H1 (cell line): ENCODE measurements around the gene ADAMTS1. TPM values are rescaled to one million over a fixed set of nuclear protein-coding genes. Genes with fewer than 3 reads are reported as not detected.

Experiments
- CTCF ChIA-PET: fragments of 300-600 bp; sonication (Branson Sonifier 250); formaldehyde crosslinking; loops from one replicate; lab custom pipeline; 2021; ENCODE audit not compliant: partially characterized antibody; lab: Charles Lee
- POLR2A ChIA-PET: fragments of 300-600 bp; sonication (Branson Sonifier 250); formaldehyde crosslinking; loops from one replicate; lab custom pipeline; 2021; ENCODE audit warnings: inconsistent platforms; ENCODE audit not compliant: partially characterized antibody; lab: Charles Lee
- DNase-seq, 2 experiments: peaks; one replicate each; pipeline versions ENCODE4 v3.0.0 to v3.0.0-alpha.2; 2010 to 2022; ENCODE audit warnings: low spot score in 2 of 2, low read depth in 1 of 2, mixed read lengths in 1 of 2
- FAIRE-seq: peaks from 2 replicates; lab custom pipeline; 2011; peaks lifted over from hg19 to GRCh38; lab: Jason Lieb, UNC
- H2AFZ ChIP-seq: 2 replicates; pipeline ENCODE4 v1.8.1; 2012; ENCODE audit warnings: low read length, inconsistent platforms
- H2AK5ac ChIP-seq: 2 replicates; pipeline ENCODE4 v1.6.1; 2013; ENCODE audit warnings: low read depth, low read length
- H2BK120ac ChIP-seq: replicated peaks from 2 replicates; pipeline ENCODE3; 2013; ENCODE audit warnings: low read depth, low read length, inconsistent platforms
- H2BK12ac ChIP-seq: 2 replicates; pipeline ENCODE4 v1.6.1; 2013; ENCODE audit warnings: low read depth, low read length
- H2BK15ac ChIP-seq: 2 replicates; pipeline ENCODE4 v1.6.1; 2013; ENCODE audit warnings: low read length
- H2BK20ac ChIP-seq: 2 replicates; pipeline ENCODE4 v1.6.1; 2013; ENCODE audit warnings: low read length
- H2BK5ac ChIP-seq: 2 replicates; pipeline ENCODE4 v1.6.1; 2013; ENCODE audit warnings: low read depth, low read length
- H3K14ac ChIP-seq: 2 replicates; pipeline ENCODE4 v1.6.1; 2013; ENCODE audit warnings: inconsistent platforms; ENCODE audit not compliant: insufficient read length
- H3K18ac ChIP-seq: 2 replicates; pipeline ENCODE4 v1.6.1; 2013; ENCODE audit warnings: low read length; ENCODE audit errors: extremely low read depth
- H3K23ac ChIP-seq: 2 replicates; pipeline ENCODE4 v1.6.1; 2013; ENCODE audit warnings: inconsistent platforms; ENCODE audit not compliant: insufficient read length
- H3K23me2 ChIP-seq: 2 replicates; pipeline ENCODE4 v1.6.1; 2013; ENCODE audit warnings: low read depth, low read length
- H3K27ac ChIP-seq: 2 replicates; pipeline ENCODE4 v1.6.1; 2011; ENCODE audit warnings: low read depth, low read length, inconsistent platforms
- H3K27me3 ChIP-seq, 4 experiments: replicated peaks in 1 of 4; 1 replicate in 1 of 4; 2 replicates in 3 of 4; pipeline versions ENCODE4 v1.6.1 to v1.8.1; 2011 to 2013; ENCODE audit warnings: low read length in 3 of 4, mild to moderate bottlenecking in 3 of 4, inconsistent platforms in 2 of 4, mixed read lengths in 2 of 4, moderate library complexity in 1 of 4; ENCODE audit not compliant: control insufficient read depth in 3 of 4, insufficient read depth in 3 of 4; ENCODE audit errors: extremely low read depth in 1 of 4
- H3K36me3 ChIP-seq, 4 experiments: 2 replicates each; pipeline versions ENCODE4 v1.6.1 to v1.8.1; 2011 to 2013; ENCODE audit warnings: mild to moderate bottlenecking in 4 of 4, low read length in 3 of 4, moderate library complexity in 2 of 4, control low read depth in 1 of 4, inconsistent platforms in 1 of 4; ENCODE audit not compliant: insufficient read depth in 4 of 4, control insufficient read depth in 2 of 4
- H3K4ac ChIP-seq: replicated peaks from 2 replicates; pipeline ENCODE3; 2013; ENCODE audit warnings: low read length, low read depth, mixed read lengths, inconsistent platforms; ENCODE audit not compliant: insufficient read length
- H3K4me1 ChIP-seq, 4 experiments: replicated peaks in 1 of 4; 1 replicate in 1 of 4; 2 replicates in 3 of 4; pipeline versions ENCODE4 v1.6.1 to v1.8.1; 2011 to 2013; ENCODE audit warnings: low read length in 3 of 4, inconsistent platforms in 2 of 4, mixed read lengths in 1 of 4; ENCODE audit not compliant: insufficient read depth in 4 of 4, control insufficient read depth in 3 of 4
- H3K4me2 ChIP-seq, 2 experiments: 2 replicates each; pipeline versions ENCODE4 v1.6.1 to v1.8.1; 2011 to 2013; ENCODE audit warnings: low read depth in 2 of 2, low read length in 2 of 2, control low read depth in 1 of 2, inconsistent platforms in 1 of 2, mild to moderate bottlenecking in 1 of 2; ENCODE audit not compliant: insufficient read depth in 1 of 2
- H3K4me3 ChIP-seq, 4 experiments: fragments of 200-600, 300-600 bp in 1 of 4; sonication (generic), shearing (Covaris generic), sonication (Bioruptor Twin) in 1 of 4; 2 replicates each; pipeline versions ENCODE4 v1.5.1 to v1.8.1; 2011 to 2016; ENCODE audit warnings: low read length in 4 of 4, low read depth in 3 of 4, control low read depth in 2 of 4, inconsistent platforms in 2 of 4, mild to moderate bottlenecking in 2 of 4, mixed read lengths in 1 of 4, moderate library complexity in 1 of 4; ENCODE audit not compliant: insufficient read depth in 2 of 4; ENCODE audit errors: extremely low read depth in 1 of 4
- H3K56ac ChIP-seq: replicated peaks from 2 replicates; pipeline ENCODE3; 2013; ENCODE audit warnings: low read depth, mild to moderate bottlenecking, mixed read lengths, low read length, inconsistent platforms; ENCODE audit not compliant: insufficient read length
- H3K79me1 ChIP-seq: 2 replicates; pipeline ENCODE4 v1.6.1; 2013; ENCODE audit warnings: low read depth, low read length, control low read depth
- H3K79me2 ChIP-seq, 2 experiments: 2 replicates each; pipeline versions ENCODE4 v1.6.1 to v1.8.1; 2012 to 2013; ENCODE audit warnings: low read length in 2 of 2, mild to moderate bottlenecking in 2 of 2, inconsistent platforms in 1 of 2; ENCODE audit not compliant: insufficient read depth in 2 of 2, control insufficient read depth in 1 of 2
- H3K9ac ChIP-seq, 4 experiments: replicated peaks in 1 of 4; 1 replicate in 1 of 4; 2 replicates in 3 of 4; pipeline versions ENCODE4 v1.6.1 to v1.8.1; 2011 to 2013; ENCODE audit warnings: low read depth in 3 of 4, low read length in 3 of 4, control low read depth in 2 of 4, mild to moderate bottlenecking in 2 of 4, moderate library complexity in 2 of 4, inconsistent platforms in 1 of 4; ENCODE audit errors: extremely low read depth in 1 of 4
- H3K9me3 ChIP-seq, 2 experiments: 2 replicates each; pipeline versions ENCODE4 v1.6.1 to v1.8.1; 2012 to 2013; ENCODE audit warnings: mild to moderate bottlenecking in 2 of 2, moderate library complexity in 2 of 2, control low read depth in 1 of 2, inconsistent platforms in 1 of 2, low read depth in 1 of 2, low read length in 1 of 2, mixed read lengths in 1 of 2; ENCODE audit not compliant: insufficient read depth in 2 of 2
- H4K20me1 ChIP-seq, 2 experiments: replicated peaks in 1 of 2; 2 replicates each; pipeline versions ENCODE3 to v1.8.1; 2011 to 2013; ENCODE audit warnings: inconsistent platforms in 2 of 2, low read length in 2 of 2, mild to moderate bottlenecking in 1 of 2; ENCODE audit not compliant: insufficient read depth in 2 of 2, control insufficient read depth in 1 of 2
- H4K5ac ChIP-seq: 2 replicates; pipeline ENCODE4 v1.6.1; 2013; ENCODE audit warnings: low read length, low read depth, mixed read lengths, inconsistent platforms; ENCODE audit not compliant: insufficient read length
- H4K8ac ChIP-seq: 2 replicates; pipeline ENCODE4 v1.8.0; 2013; ENCODE audit warnings: mild to moderate bottlenecking, moderate library complexity, low read length, inconsistent platforms; ENCODE audit not compliant: insufficient read depth; ENCODE audit errors: extremely low read depth
- H4K91ac ChIP-seq: replicated peaks from 2 replicates; pipeline ENCODE3; 2013; ENCODE audit warnings: low read length, mixed read lengths, inconsistent platforms; ENCODE audit not compliant: insufficient read length
- BACH1 ChIP-seq: IDR thresholded peaks from 2 replicates; pipeline ENCODE4 v1.6.1; 2012; ENCODE audit warnings: low read length, improper control_type of control experiment
- EGR1 ChIP-seq: IDR thresholded peaks from 2 replicates; pipeline ENCODE4 v1.6.1; 2011; ENCODE audit warnings: low read depth, low read length, borderline replicate concordance
- RFX5 ChIP-seq: IDR thresholded peaks from 2 replicates; pipeline ENCODE4 v1.6.1; 2011; ENCODE audit warnings: low read depth, low read length, improper control_type of control experiment, borderline replicate concordance
- SIRT6 ChIP-seq: IDR thresholded peaks from one replicate; pipeline ENCODE4 v1.7.1; 2012; ENCODE audit warnings: low read length, inconsistent platforms
- YY1 ChIP-seq: IDR thresholded peaks from 2 replicates; pipeline ENCODE4 v1.6.1; 2011; ENCODE audit warnings: low read depth, mild to moderate bottlenecking, low read length
- WGBS, 2 experiments: shearing (Covaris generic) in 1 of 2; methylation state at CpG; one replicate each; pipeline versions ENCODE4 v1.1.6 to v1.1.7; 2013 to 2015; ENCODE audit warnings: low lambda C conversion rate in 2 of 2, mixed read lengths in 2 of 2, inconsistent platforms in 1 of 2, low coverage in 1 of 2, missing lambda C conversion rate in 1 of 2; ENCODE audit not compliant: insufficient replicate concordance in 2 of 2, insufficient coverage in 1 of 2, insufficient read length in 1 of 2; ENCODE audit errors: extremely low coverage in 1 of 2, missing lambda C conversion rate in 1 of 2; 5-methylcytosine and 5-hydroxymethylcytosine counted together
- polyA plus RNA-seq, 7 experiments: library from polyadenylated mRNA; depleted of rRNA in 3 of 7; stranded (reverse) in 5 of 7; unstranded in 2 of 7; fragments of >200 nt in 5 of 7; fragments of 200-250 nt in 2 of 7; gene quantifications; 1 replicate in 5 of 7; 2 replicates in 1 of 7; 4 replicates in 1 of 7; pipeline versions ENCODE4 v1.2.1 to v1.2.3, GENCODE V29; 2011 to 2013; ENCODE audit warnings: missing spikeins in 2 of 7, mixed read lengths in 2 of 7
- total RNA-seq: library from RNA; stranded (reverse); fragmentation: NEBNext Ultra II Directional; extraction: Animal tissue kit (Norgen Biotek cat#: 25700); gene quantifications from 2 replicates; pipeline ENCODE4 v1.2.1, GENCODE V29; 2021

The ADAMTS1 gene
- total and polyA plus RNA-seq, 2 of the 8 experiments (the other 6 are each of a cell fraction or from before 2014, with no cell fraction given), result 10.7 to 22.4 TPM

- no peak overlapping the region; the same call in 1 of the 2 replicates for H2BK5ac ChIP-seq
- no peak overlapping the region for H3K4ac ChIP-seq
- no peaks in the 10 kb centered on the region for H3K79me2 ChIP-seq
- H2BK15ac ChIP-seq, result no peak overlapping the region
- H3K9me3 ChIP-seq, result no peaks in the 10 kb centered on the region
- H3K27me3 ChIP-seq, result no peaks in the 10 kb centered on the region
- H2BK20ac ChIP-seq, result no peak overlapping the region; the same call in 1 of the 2 replicates
- H2AFZ ChIP-seq, result no peak overlapping the region
- no peaks in the 10 kb centered on the region for H4K20me1 ChIP-seq
- H3K9ac ChIP-seq, result no peak overlapping the region
- H3K14ac ChIP-seq, result no peak overlapping the region
- H3K79me1 ChIP-seq, result no peaks in the 10 kb centered on the region
- H2BK120ac ChIP-seq, result no peak overlapping the region
- no peak overlapping the region for H2AK5ac ChIP-seq
- ChIA-PET POLR2A (no interaction called here), CTCF (interaction anchor here (0.6 kb wide), 1 partner anchor 906 kb away, joined by 3 read pairs; no protein-coding TSS in a partner anchor)
- H4K5ac ChIP-seq, result no peak overlapping the region
- TF ChIP-seq SIRT6 (no peak), EGR1 (no peak), YY1 (no peak), BACH1 (no peak), RFX5 (no peak)
- no peak overlapping the region for H3K4me3 ChIP-seq
- no peaks in the 10 kb centered on the region for H3K4me1 ChIP-seq
- no peak overlapping the region for H3K18ac ChIP-seq
- no peak overlapping the region for H3K23ac ChIP-seq
- H4K8ac ChIP-seq, result no peak overlapping the region
- DNase-seq (no peak), FAIRE-seq (no peak)
- no peaks in the 10 kb centered on the region for H3K36me3 ChIP-seq
- H3K23me2 ChIP-seq, result no peaks in the 10 kb centered on the region; the same call in 1 of the 2 replicates
- no peak overlapping the region for H4K91ac ChIP-seq
- H2BK12ac ChIP-seq, result no peak overlapping the region
- WGBS, 2 experiments, result 82% methylated on average over 5 of the region's 5 CpGs; no CpG with 5 or more reads in 1 of the 2 experiments
- H3K27ac ChIP-seq, result no peak overlapping the region
- H3K56ac ChIP-seq, result no peak overlapping the region
- no peak overlapping the region for H3K4me2 ChIP-seq
Observed at GRCh38 chr21:26794597-26795411, 50.4 kb downstream of the ADAMTS1 start.
